GM18502 (cell line): Measurements from ENCODE around the gene MARCHF11.

ENCODE experiments used
- ATAC-seq: cut with Tn5 transposase; IDR thresholded peaks from one replicate; pipeline ENCODE4 v1.9.1; 2021; ENCODE audit warnings: mild to moderate bottlenecking; ENCODE audit not compliant: unreplicated experiment, poor library complexity

MARCHF11 gene

GRCh38 chr5:16179511-16179935 is at the start of gene MARCHF11:
MARCHF11 (minus strand) TSS chr5:16179791; CDS start chr5:16179575, 216 bp downstream.
- no peak for ATAC-seq

GRCh38 chr5:16225927-16226326 is 46.3 kb upstream of the MARCHF11 start:
- no peak for ATAC-seq

DNA sequence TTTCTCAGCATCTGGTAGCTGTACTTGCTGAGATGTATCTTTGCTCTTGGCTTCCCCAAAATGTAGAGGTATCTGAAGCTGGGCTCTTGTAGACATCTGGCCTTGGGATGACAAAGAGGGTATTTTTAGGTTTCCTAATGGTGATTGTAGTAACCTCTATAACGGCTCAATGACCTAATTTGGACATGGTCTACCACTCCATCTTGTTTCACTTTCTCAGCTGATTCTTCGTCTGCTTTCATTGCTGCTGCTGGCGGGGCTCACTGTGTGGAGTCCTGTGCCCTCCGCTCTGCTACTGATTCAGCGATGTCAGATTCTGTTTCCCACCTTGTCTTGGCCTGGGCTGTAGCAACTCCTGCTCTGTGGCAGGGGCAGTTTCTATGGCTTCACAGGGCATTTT is 12.7 kb upstream of the MARCHF11 start:
- ATAC-seq, result no peak

- no peak for ATAC-seq
Observed at GRCh38 chr5:16180789-16181082, 1.1 kb upstream of the MARCHF11 start.

- ATAC-seq, result no peak
Observed at GRCh38 chr5:16179936-16180788, 571 bp upstream of the MARCHF11 start.

- ATAC-seq, result peak; percentile 58
Observed at GRCh38 chr5:16178745-16179372, 732 bp downstream of the MARCHF11 start.

DNA sequence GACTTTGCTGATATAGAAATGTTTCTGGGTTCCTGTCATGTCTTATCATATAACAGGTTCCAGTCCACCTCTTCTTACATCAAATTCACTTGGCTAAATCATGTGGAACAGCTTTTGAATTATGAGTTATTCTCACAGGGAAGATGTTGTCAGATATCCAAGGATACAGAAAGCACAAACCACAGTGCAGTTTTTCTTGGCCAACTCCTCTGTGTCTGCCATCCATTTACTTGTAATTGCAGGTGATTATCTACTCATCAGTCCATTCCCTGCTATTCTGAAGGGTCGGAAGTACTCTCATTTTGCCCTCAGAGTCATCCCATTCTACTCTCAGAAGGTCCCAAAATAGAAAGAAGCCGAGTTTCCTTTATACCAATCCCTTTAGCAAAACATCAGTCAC is 10.0 kb downstream of the MARCHF11 start:
- ATAC-seq, result no peak

GRCh38 chr5:16160706-16161105 is 18.9 kb downstream of the MARCHF11 start:
- ATAC-seq, result peak; percentile 97

DNA sequence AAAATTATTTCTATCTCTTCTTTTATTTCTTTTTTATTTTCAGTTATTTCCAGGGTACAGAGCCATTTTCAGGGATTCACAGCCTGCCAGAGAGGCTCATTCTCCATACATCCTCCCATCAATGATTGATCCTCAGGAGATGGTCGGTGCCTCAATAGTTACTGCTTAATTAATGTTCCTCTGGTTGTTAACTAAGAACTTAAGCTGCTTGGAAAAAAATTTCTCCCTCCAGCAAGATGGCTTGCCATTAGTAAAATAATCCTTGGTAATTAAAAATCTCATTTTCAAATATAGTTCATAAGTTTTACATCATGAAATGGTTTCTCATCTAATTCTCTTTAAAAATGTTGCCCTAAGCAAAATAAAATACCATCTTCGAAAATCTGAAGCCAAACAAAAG is 20.0 kb downstream of the MARCHF11 start:
- no peak for ATAC-seq

- ATAC-seq, result no peak
Observed at GRCh38 chr5:16156152-16156551, 23.4 kb downstream of the MARCHF11 start.

DNA sequence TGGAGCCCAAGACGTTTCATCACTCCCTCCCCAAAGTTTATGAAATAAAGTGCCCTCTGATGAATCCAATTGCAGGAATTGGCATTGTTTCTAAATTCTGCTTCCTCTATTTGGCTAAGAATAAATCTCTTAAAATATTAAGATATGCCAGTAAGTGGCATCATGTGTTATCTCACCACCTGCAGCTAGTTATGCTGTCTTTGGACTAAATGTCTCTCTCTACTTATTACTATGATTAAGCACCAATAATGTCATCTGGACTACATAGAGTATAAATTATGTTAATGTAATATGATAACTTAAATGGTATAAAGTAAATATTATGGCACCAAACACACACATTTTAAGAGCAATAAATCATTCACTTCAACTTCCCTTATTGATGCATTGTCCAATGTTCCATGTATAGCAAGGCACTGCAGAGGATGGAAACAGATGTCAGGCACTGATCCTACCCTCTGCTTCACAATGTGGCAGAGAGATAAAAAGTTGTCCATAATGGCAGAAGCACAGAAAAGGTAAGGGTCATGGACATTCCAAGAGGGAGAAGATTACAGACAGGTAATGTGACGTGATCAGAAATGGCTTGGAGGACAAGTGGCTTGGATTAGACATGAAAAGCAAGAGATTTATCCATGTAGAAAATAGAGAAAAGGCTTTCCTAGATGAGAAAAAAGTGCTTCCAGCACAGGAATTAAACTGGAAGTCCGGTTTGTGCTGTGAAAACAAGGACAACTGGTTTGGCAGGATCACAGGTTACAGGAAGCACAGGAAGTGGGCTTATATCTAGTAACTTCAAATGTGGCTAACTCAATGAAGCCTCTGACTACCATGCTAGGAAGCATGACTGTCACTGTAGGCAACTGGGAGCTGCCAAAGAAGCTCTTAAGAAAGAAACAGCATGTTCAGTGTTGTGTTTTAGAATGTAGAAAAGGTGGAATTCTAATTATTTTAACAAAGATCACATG is 26.7 kb downstream of the MARCHF11 start:
- no peak for ATAC-seq

DNA sequence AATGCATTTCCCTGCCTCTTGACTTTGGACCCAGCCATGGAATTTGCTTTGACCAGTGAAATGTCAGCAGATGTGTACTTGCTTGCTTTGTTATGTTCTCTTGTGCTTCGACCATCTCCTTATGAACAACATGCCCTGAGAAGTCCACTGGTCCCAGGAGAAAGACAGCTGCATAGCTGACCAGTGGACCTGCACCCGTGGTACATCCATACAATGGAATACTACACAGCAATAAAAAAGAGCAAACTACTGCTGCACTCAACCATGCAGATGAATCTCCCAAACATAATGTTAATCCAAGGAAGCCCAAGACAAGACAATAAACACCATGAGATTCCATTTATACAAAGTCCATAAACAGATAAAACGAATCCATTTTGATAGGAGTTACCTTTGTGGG is 30.0 kb downstream of the MARCHF11 start:
- no peak for ATAC-seq

GRCh38 chr5:16147179-16147900 is 32.3 kb downstream of the MARCHF11 start:
- ATAC-seq, result no peak

- no peak for ATAC-seq
Observed at GRCh38 chr5:16144416-16144815, 35.2 kb downstream of the MARCHF11 start.

GRCh38 chr5:16143361-16144049 is 36.1 kb downstream of the MARCHF11 start:
- no peak for ATAC-seq

DNA sequence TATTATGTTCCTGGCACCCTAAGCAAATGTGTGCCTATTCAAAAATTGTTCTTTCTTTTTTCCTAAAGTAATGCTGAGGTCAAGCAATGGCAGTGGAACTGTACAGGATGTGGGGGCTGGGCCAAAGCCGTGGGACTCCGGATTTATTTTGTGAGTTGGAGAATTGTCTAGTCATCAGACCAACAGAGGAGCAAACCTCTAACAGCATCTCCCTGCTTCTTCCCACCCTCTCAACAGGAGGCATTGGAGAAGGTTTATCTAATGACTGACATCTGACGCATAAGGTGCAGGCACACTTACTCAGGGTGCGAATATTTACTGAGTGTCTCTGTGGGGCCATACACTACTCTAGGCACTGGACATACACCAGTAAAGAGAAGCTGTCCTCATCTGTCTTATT is 38.6 kb downstream of the MARCHF11 start:
- ATAC-seq, result no peak

- ATAC-seq, result no peak
Observed at GRCh38 chr5:16140417-16140816, 39.2 kb downstream of the MARCHF11 start.

DNA sequence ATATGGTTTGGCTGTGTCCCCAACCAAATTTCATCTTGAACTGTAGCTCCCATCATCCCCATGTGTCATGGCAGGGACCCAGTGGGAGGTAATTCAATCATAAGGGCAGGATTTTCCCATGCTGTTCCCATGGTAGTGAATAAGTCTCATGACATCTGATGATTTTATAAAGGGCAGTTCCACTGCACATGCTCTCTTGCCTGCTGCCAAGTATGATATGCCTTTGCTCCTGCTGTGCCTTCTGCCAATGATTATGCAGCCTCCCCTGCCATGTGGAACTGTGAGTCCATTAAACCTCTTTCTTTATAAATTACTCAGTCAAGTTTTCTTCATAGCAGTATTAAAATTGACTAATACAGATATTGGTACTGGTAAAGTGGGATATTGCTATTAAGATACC is 42.4 kb downstream of the MARCHF11 start:
- no peak for ATAC-seq

- ATAC-seq, result no peak
Observed at GRCh38 chr5:16135506-16135905, 44.1 kb downstream of the MARCHF11 start.

- ATAC-seq, result no peak
Observed at GRCh38 chr5:16135003-16135402, 44.6 kb downstream of the MARCHF11 start.
